B cell (primary cell): ENCODE measurements around the gene XRCC4. TPM values are rescaled to one million over a fixed set of nuclear protein-coding genes. Genes with fewer than 3 reads are reported as not detected.

Experiments
- ATAC-seq: fragments of 200-7000 bp; cut with Tn5 transposase; one replicate; pipeline ENCODE4 v1.10.0; 2021; ENCODE audit warnings: low read depth, mild to moderate bottlenecking, moderate number of reproducible peaks, moderate library complexity
- CTCF ChIA-PET: fragments of 350-600 bp; sonication (Branson Sonifier 250); formaldehyde crosslinking; loops from one replicate; lab custom pipeline; 2021; ENCODE audit warnings: antibody characterized with exemption, inconsistent platforms; lab: Charles Lee
- POLR2A ChIA-PET: fragments of 350-600 bp; sonication (Branson Sonifier 250); formaldehyde crosslinking; loops from one replicate; lab custom pipeline; 2021; ENCODE audit warnings: antibody characterized with exemption; lab: Charles Lee
- DNase-seq: peaks from one replicate; pipeline ENCODE4 v3.0.0; 2013
- H2AFZ ChIP-seq: 2 replicates; pipeline ENCODE4 v1.6.1; 2012; ENCODE audit warnings: mild to moderate bottlenecking, low read depth, low read length; ENCODE audit not compliant: insufficient read depth, poor library complexity, severe bottlenecking
- H3K27ac ChIP-seq, 2 donors: 1 replicate in 1 of 2; 2 replicates in 1 of 2; pipeline ENCODE4 v1.5.1; 2012 to 2013; ENCODE audit warnings: low read length in 2 of 2, mild to moderate bottlenecking in 2 of 2, moderate library complexity in 1 of 2
- H3K27me3 ChIP-seq, 4 experiments: fragments of 200-600 bp in 1 of 4; sonication (generic) in 1 of 4; replicated peaks in 1 of 4; 1 replicate in 2 of 4; 2 replicates in 2 of 4; pipeline versions ENCODE4 v1.6.1 to v1.7.0; 2013 to 2016; ENCODE audit warnings: low read length in 3 of 4, mild to moderate bottlenecking in 2 of 4, mixed read lengths in 1 of 4, moderate library complexity in 1 of 4; ENCODE audit not compliant: insufficient read depth in 4 of 4, control insufficient read depth in 3 of 4; ENCODE audit errors: control extremely low read depth in 1 of 4
- H3K36me3 ChIP-seq, 2 experiments: replicated peaks in 1 of 2; 1 replicate in 1 of 2; 2 replicates in 1 of 2; pipeline versions ENCODE4 v1.6.1 to v1.7.1; 2013; ENCODE audit warnings: low read length in 1 of 2; ENCODE audit not compliant: insufficient read depth in 2 of 2, control insufficient read depth in 1 of 2; ENCODE audit errors: control extremely low read depth in 1 of 2, extremely low read depth in 1 of 2
- H3K4me1 ChIP-seq, 2 donors: fragments of 200-600 bp in 1 of 2; sonication (generic) in 1 of 2; 1 replicate in 1 of 2; 2 replicates in 1 of 2; pipeline versions ENCODE4 v1.5.1 to v1.6.1; 2013 to 2017; ENCODE audit warnings: low read length in 2 of 2; ENCODE audit not compliant: control insufficient read depth in 2 of 2, insufficient read depth in 2 of 2
- H3K4me2 ChIP-seq: replicated peaks from 2 replicates; pipeline ENCODE3; 2012; ENCODE audit warnings: mild to moderate bottlenecking, low read depth, low read length; ENCODE audit not compliant: poor library complexity, severe bottlenecking
- H3K4me3 ChIP-seq, 5 experiments: fragments of 200-600 bp in 1 of 5; sonication (generic) in 1 of 5; 1 replicate in 3 of 5; 2 replicates in 2 of 5; pipeline versions ENCODE4 v1.5.1 to v1.7.0; 2011 to 2016; ENCODE audit warnings: low read length in 4 of 5, mild to moderate bottlenecking in 4 of 5, low read depth in 2 of 5, control low read depth in 1 of 5, moderate library complexity in 1 of 5; ENCODE audit not compliant: insufficient read depth in 1 of 5; ENCODE audit errors: control extremely low read depth in 1 of 5, extremely low read depth in 1 of 5
- H3K79me2 ChIP-seq: fragments of 200-600 bp; sonication (generic); one replicate; pipeline ENCODE4 v1.6.0; 2016; ENCODE audit warnings: low read length; ENCODE audit not compliant: control insufficient read depth, insufficient read depth
- H3K9ac ChIP-seq: fragments of 200-600 bp; sonication (generic); 2 replicates; pipeline ENCODE4 v1.6.1; 2017; ENCODE audit warnings: mild to moderate bottlenecking, low read length, moderate library complexity
- H3K9me3 ChIP-seq, 3 donors: one replicate each; pipeline versions ENCODE4 v1.6.1 to v1.7.1; 2013; ENCODE audit warnings: low read length in 2 of 3; ENCODE audit not compliant: control insufficient read depth in 2 of 3, insufficient read depth in 1 of 3; ENCODE audit errors: control extremely low read depth in 1 of 3
- H4K20me1 ChIP-seq: 2 replicates; pipeline ENCODE4 v1.6.0; 2012; ENCODE audit warnings: mild to moderate bottlenecking, low read length; ENCODE audit not compliant: insufficient read depth, control insufficient read depth, poor library complexity, severe bottlenecking
- H3K27ac Mint-ChIP-seq: one replicate; pipeline ENCODE4 v1.8.0; 2021; ENCODE audit warnings: mixed read lengths
- H3K27me3 Mint-ChIP-seq: one replicate; pipeline ENCODE4 v1.8.0; 2021; ENCODE audit warnings: mixed read lengths
- H3K4me1 Mint-ChIP-seq: one replicate; pipeline ENCODE4 v1.8.0; 2021; ENCODE audit warnings: mixed read lengths
- H3K4me3 Mint-ChIP-seq: one replicate; pipeline ENCODE4 v1.8.0; 2021; ENCODE audit warnings: mixed read lengths
- H3K9me3 Mint-ChIP-seq: one replicate; pipeline ENCODE4 v1.8.0; 2022; ENCODE audit warnings: mixed read lengths; ENCODE audit not compliant: insufficient read depth
- EZH2 ChIP-seq: IDR thresholded peaks from 2 replicates; pipeline ENCODE4 v1.6.1; 2012; ENCODE audit warnings: borderline replicate concordance, low read depth, mild to moderate bottlenecking, moderate library complexity, low read length; ENCODE audit not compliant: insufficient read depth, poor library complexity, severe bottlenecking
- whole genome bisulfite sequencing: methylation state at CpG from one replicate; pipeline ENCODE4 v1.1.5; 2013; ENCODE audit warnings: missing lambda C conversion rate; ENCODE audit not compliant: insufficient coverage; 5-methylcytosine and 5-hydroxymethylcytosine counted together
- intact Hi-C: fragments of 100-400 bp; cut with micrococcal nuclease; formaldehyde crosslinking; loops from one replicate; pipeline ENCODE4 v1.10.0; 2022
- polyA plus RNA-seq: library from polyadenylated mRNA; depleted of rRNA; stranded (reverse); fragments of >200 nt; gene quantifications from 2 replicates; pipeline ENCODE4 v1.2.3, GENCODE V29; 2012
- total RNA-seq, 2 donors: library from RNA; stranded (reverse); fragments of 120-200 nt in 1 of 2; gene quantifications; 1 replicate in 1 of 2; 2 replicates in 1 of 2; pipeline versions ENCODE4 v1.2.3 to v1.2.4, GENCODE V29; 2013 to 2022
- TF ChIP-seq, protein P1 (sequence below): fragments of 200-600 bp; IDR thresholded peaks from one replicate; pipeline ENCODE4 v1.8.0; 2022; ENCODE audit warnings: antibody characterized with exemption, mild to moderate bottlenecking

XRCC4 gene
- total and polyA plus RNA-seq, 2 donors (not counting 1 experiment from before 2014, with no cell fraction given) = 1.3 to 7.7 TPM

DNA sequence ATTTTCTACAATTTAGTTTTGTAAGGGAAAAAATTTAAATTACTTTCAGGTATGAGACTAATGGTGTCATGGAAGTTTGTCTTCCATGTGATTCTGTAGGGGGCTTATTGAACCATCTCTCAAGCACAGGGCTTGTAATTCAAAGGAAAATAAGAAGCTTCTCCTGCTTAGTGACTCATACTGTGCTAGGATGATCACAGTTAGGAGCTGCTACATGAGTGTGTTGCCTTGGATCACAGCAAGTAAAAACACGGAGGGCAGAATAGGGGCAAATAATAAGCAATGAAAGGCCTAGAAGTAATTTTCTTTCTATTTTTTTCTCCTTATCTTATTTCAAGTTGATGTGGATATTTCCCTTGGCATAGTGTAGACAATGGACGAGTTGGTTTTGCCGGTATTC is 29.1 kb upstream of the XRCC4 start:
- no peak overlapping the region for H3K4me3 Mint-ChIP-seq
- ATAC-seq = no peak
- no peak overlapping the region for H3K9ac ChIP-seq
- no peak for DNase-seq
- no peaks in the 10 kb centered on the region for H3K27me3 Mint-ChIP-seq
- H3K27ac ChIP-seq = no peak overlapping the region
- H3K36me3 ChIP-seq = peaks cover 7 to 9% of the 10 kb centered on the region in 2 experiments
- no peaks in the 10 kb centered on the region for H3K4me1 Mint-ChIP-seq
- H3K27ac Mint-ChIP-seq = no peak overlapping the region
- WGBS = no CpG with 5 or more reads among the region's 3 CpGs
- no peaks in the 10 kb centered on the region for H3K9me3 ChIP-seq
- no peak overlapping the region for H3K4me3 ChIP-seq
- ChIA-PET CTCF (no interaction called here), POLR2A (interaction anchor here (0.6 kb wide), 1 partner anchor 17 kb away, joined by 3 read pairs; no protein-coding TSS in a partner anchor)
- no peaks in the 10 kb centered on the region for H3K79me2 ChIP-seq
- intact Hi-C loops = no loop called here
- H3K9me3 Mint-ChIP-seq = no peaks in the 10 kb centered on the region
- no peak for TF ChIP-seq EZH2
- TF ChIP-seq, protein P1, sequence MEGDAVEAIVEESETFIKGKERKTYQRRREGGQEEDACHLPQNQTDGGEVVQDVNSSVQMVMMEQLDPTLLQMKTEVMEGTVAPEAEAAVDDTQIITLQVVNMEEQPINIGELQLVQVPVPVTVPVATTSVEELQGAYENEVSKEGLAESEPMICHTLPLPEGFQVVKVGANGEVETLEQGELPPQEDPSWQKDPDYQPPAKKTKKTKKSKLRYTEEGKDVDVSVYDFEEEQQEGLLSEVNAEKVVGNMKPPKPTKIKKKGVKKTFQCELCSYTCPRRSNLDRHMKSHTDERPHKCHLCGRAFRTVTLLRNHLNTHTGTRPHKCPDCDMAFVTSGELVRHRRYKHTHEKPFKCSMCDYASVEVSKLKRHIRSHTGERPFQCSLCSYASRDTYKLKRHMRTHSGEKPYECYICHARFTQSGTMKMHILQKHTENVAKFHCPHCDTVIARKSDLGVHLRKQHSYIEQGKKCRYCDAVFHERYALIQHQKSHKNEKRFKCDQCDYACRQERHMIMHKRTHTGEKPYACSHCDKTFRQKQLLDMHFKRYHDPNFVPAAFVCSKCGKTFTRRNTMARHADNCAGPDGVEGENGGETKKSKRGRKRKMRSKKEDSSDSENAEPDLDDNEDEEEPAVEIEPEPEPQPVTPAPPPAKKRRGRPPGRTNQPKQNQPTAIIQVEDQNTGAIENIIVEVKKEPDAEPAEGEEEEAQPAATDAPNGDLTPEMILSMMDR = no peak
- H4K20me1 ChIP-seq = no peaks in the 10 kb centered on the region
- H3K4me1 ChIP-seq = no peaks in the 10 kb centered on the region
- no peak overlapping the region for H2AFZ ChIP-seq
- no peak overlapping the region for H3K4me2 ChIP-seq
- H3K27me3 ChIP-seq = no peaks in the 10 kb centered on the region

DNA sequence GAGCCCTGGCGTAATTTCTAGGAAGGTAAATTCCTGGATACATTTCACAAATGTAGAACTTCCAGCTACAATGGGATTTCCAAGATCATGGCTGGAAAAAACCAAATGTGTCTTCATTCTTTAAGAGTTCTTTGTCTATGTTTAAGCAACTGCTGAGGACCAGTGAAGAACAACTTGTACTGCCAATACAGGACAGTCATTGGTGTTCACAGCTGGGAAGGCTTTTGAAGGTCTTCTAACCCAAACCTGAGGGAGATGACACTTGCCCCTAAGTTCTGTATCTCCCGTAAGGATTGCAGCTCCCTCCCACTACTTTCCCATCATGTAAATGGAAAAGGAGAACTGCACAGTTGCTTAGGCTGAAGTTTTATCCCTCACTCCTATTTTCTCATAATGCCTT is 28.5 kb upstream of the XRCC4 start:
- H3K9me3 ChIP-seq = no peaks in the 10 kb centered on the region
- DNase-seq = no peak
- ATAC-seq = no peak
- H3K27me3 ChIP-seq = no peaks in the 10 kb centered on the region
- Mint-ChIP-seq H3K9me3 (no peaks in the 10 kb centered on the region), H3K27me3 (no peaks in the 10 kb centered on the region), H3K27ac (no peak overlapping the region), H3K4me1 (no peaks in the 10 kb centered on the region), H3K4me3 (no peak overlapping the region)
- intact Hi-C loops = no loop called here
- H3K4me2 ChIP-seq = no peak overlapping the region
- ChIA-PET CTCF (no interaction called here), POLR2A (no interaction called here)
- H3K79me2 ChIP-seq = no peaks in the 10 kb centered on the region
- WGBS = no CpG with 5 or more reads among the region's 2 CpGs
- peaks cover 7 to 9% of the 10 kb centered on the region in 2 experiments for H3K36me3 ChIP-seq
- no peaks in the 10 kb centered on the region for H3K4me1 ChIP-seq
- H3K27ac ChIP-seq = no peak overlapping the region
- no peak overlapping the region for H3K4me3 ChIP-seq
- H3K9ac ChIP-seq = no peak overlapping the region
- no peak overlapping the region for H2AFZ ChIP-seq
- TF ChIP-seq, protein P1 = no peak
- no peak for TF ChIP-seq EZH2
- no peaks in the 10 kb centered on the region for H4K20me1 ChIP-seq
